Effector CD8-positive, alpha-beta T cell (primary cell): ENCODE results near the gene PMP22.
"Not testable (repeated sequence)": the region's sequence is repeated elsewhere in the genome, so short reads cannot be mapped to it uniquely, and the experiment has no call there.

Source experiments
- DNase-seq: peaks from one replicate; lab custom pipeline; 2025; lab: John Stamatoyannopoulos, UW

The PMP22 gene

DNA sequence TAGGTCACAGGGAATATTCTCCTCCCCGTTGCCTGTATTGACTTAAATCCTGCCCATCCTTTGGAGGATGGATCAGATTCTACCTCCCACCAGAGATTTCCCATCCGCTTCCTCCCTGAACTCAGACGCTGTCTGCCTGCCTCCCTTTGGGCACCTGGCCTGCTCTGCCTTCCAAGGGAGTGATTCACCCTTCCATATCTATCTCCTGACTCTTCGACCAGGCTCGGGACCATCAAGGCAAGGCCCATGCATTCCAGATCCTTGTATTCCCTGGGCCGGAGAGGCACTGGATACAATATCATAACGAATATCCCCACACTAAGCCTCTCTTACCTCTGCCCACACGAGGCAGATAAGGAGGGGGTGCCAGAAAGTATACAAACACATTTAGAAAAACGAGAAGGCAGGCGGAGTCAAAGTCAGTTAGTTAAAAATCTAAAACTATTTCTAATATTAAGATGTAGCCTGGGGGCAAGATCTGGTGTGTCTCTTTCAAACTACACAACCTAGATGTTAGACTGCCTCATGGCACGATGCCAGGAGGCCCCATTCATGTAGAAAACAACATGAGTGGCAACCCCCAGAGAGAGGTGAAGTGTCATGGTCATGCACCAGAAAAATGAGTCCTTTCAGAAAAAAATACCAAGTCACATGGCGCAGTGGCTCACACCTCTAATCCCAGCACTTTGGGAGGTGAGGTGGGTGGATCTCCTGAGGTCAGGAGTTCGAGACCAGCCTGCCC lies 9.2 kb downstream of the PMP22 start:
- DNase-seq = no peak

DNA sequence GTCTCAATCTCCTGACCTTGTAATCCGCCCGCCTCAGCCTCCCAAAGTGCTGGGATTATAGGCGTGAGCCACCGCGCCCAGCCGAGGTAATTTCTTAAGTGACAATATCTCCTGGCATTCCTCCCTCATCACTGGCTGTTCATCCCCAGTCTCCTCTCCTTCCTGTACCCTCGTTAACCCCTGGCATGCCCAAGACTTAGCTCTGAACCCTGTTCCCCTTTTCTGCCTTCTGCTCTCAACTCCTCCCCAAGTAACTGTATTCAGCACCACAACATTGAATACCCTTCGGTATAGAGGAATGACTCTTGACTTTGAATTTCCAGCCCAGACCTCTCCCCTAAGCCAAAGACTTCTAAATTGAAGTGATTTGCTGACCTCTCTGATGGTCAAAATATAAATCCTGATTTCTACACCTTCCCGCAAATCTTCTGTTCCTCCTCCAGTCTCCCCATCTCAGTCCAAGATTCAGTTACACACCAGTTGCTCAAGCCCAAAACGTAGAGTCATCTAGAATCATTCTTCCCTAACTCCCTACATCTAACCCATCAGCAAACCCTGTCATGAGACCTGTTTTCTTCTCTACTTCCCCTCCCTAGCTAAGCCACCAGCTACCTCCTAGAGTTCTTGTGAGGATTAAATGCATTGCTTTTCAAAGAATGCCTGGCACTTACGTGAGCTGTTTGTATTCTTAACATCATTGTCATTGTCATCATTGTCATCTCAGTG lies 14.8 kb downstream of the PMP22 start:
- DNase-seq = no peak

- no peak for DNase-seq
Observed at GRCh38 chr17:15249487-15249886, 15.6 kb downstream of the PMP22 start.

DNA sequence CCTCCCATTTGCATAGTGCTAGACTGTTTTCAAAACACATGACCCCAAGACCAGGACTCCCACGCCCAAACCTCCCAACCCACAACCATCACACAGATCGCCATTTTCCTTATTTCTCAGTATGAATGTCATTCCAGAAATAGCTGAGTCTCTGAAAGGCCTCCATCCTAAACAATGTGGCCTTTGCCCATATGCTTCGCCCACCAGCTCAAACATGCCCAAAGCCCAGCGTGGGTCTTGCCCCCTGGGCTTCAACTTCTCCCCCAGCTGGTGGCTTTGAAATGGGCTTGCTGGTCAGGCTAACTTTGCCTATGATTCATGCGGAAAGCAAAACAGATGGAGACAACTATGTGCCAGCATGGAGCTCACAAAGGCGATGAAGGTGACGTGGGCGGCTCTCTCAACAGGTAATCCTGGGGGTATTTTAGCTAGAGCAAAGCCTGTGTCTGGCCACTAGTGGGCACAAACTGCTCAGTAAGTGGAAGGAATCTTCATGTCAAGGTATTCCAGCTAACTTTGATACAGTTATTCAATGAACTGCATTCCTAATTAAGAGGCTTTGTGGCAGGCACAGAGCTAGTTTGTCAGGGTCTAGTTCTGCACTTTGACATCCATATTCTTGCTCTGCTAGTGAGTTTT lies 17.1 kb downstream of the PMP22 start:
- no peak for DNase-seq

- DNase-seq = no peak
Observed at GRCh38 chr17:15245054-15245453, 20.1 kb downstream of the PMP22 start.

GRCh38 chr17:15240644-15241043 lies 24.5 kb downstream of the PMP22 start:
- no peak for DNase-seq

DNA sequence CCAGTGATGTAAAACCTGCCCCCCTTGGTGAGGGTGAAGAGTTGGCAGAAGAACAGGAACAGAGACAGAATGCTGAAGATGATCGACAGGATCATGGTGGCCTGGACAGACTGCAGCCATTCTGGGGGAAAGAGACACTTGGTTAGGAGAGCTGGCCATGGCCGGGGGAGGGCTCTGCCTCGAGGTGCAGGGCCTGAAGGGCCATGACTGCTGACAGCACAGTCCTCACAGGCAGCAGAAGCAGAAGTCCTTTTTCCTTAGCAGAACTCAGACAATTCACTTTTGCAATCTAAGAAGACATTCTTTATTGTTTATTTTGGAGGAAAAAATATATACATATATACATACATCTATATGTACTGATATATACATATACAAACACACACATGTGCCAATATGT lies 25.6 kb downstream of the PMP22 start:
- no peak for DNase-seq

DNA sequence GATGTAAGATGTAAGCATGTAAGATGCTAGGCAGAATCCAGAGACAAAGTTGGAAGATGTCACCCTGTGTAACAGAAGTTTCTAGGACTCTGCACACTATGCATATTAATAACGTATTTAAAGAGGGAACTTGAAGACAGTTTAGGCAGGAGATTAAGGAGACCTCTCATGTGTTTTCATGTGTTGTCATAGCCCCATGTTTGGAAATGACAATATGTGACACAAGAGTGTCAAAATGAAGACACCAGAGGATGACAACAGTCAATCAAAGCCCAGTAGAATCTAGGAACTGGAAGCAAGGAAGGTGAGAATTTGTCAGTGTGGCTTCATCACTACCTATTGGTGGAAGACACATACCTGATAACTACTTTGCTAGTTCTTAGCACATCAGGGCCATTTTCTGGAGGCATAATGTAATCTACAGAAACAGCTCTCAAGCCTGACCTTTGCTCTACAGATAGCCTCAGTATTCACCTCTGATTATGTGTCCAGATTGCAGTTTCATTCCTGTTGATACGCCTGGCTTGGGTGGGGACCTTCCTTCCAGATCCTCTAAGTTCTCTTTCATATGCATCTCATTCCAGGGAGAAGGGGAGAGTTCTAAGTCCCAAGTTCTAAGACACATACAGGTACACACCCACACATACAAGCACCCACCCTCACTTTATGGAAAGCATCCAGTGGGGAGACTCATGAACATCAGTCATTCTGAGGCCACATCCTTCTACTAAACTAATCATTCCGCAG lies 26.3 kb downstream of the PMP22 start:
- DNase-seq = no peak

GRCh38 chr17:15238057-15238456 lies 27.1 kb downstream of the PMP22 start:
- DNase-seq = no peak

DNA sequence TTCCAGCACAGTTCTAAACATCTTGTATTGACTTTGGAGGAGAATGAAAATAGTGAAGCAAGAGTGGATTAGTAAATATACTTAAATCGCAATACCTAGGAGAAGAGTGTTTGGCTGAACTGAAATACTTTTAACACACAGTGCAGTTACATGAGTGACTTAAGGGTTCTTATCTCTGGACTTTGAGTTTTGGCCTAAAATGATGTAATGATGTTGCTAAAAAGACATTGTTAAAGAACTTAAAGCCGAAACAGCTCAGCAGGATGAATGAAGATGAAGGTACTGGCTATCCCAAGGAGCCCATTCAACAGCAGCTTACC lies 28.1 kb downstream of the PMP22 start:
- no peak for DNase-seq

- DNase-seq = no peak
Observed at GRCh38 chr17:15236281-15237105, 28.6 kb downstream of the PMP22 start.

DNA sequence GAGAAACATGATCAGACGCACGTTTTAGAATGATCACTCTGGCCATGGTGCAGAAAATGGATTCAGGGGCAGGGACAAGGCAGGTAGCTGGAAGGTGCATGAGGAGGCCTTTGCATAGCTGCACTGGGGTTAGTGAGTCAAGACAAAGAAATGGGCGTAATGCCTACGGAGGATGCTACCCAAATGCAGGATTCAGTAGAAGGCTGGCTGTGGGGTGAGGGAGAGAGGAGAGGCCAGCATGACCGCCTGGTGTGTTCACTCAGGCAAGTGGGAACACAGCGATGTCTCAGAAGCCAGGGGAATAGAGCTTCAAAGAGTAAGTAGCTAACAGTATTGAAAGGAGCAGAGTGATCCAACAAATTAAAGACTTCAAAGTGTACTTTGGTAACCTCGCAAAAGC lies 31.2 kb downstream of the PMP22 start:
- DNase-seq = no peak

DNA sequence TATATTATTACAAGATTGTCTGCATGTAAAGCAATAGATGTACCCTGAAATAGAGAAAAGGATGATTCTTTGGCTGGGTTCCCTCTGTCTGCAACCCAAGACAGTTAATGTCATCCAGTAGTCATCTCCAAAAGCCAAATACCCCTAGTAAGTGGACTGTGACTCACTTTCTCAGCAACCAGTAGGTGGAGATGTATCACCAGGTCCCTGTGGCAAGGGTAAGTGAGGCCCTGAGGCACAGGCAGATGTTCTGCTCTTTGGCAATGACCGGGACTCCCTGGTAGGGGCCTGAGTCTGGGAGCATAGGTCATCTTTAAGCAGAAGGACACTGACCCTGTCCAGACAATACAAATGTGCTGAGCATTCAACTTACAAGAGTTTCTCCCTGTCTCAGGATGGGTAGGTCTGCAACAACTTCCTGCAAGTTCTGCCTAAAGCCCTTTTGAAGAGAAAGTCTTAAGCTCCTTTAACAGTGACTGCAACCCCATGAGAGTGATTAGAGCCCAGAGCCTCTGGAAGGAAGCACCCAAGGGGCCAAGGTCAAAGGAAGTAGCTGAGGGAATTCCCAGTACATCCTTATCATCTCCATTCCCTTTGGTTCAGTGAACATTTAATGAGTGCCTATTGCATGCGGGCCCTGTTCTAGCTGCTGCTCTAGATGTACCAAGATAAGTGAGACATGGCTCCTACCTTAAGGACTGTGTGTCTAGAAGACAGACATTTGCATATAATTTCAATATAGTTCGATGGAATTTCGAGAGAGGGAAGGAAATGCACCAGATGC lies 31.9 kb downstream of the PMP22 start:
- DNase-seq = no peak

GRCh38 chr17:15232517-15232915 lies 32.6 kb downstream of the PMP22 start:
- no peak for DNase-seq

DNA sequence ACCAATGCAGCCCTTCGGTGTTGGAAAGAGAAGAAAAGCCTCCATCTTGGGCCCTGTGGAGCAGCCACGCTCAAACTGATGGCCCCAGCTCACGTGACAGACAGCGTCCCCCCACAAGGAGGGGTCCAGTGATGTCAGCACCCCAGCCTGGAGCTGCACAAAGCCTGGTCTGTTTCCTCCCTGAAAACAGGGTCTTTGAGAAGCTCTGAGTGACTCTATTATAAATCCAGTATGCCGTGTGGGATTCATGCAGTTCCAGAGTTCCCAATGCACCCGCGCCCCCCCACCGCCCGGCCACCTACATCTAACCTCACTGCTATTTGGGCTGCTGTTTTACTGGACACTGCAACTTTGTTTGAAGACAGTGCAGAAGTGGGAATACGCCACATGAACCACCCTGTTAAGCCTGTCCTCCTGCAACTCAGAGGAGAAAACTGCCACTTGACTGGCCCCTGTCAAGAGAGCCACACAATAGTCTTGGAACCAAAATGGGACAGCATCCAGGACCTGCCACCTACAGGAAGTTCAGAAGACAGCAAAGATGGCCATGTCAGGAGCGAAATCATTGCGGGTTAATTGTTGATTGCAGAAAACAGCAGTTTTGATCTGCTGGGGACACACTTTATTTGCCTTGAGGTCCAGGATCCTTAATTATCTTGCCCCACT lies 33.1 kb downstream of the PMP22 start:
- DNase-seq = no peak

- DNase-seq = no peak
Observed at GRCh38 chr17:15230866-15231265, 34.3 kb downstream of the PMP22 start.

DNA sequence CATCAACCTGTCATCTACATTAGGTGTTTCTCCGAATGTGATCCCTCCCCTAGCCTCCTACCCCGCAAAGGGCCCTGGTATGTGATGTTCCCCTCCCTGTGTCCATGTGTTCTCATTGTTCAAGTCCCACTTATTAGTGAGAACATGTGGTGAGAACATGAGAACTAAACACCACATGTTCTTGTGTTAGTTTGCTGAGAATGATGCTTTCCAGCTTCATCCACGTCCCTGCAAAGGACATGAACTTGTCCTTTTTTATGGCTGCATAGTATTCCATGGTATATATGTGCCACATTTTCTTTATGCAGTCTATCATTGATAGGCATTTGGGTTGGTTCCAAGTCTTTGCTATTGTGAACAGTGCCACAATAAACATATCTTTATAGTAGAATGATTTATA lies 43.3 kb downstream of the PMP22 start:
- DNase-seq = not testable (repeated sequence)

GRCh38 chr17:15220785-15221184 lies 44.3 kb downstream of the PMP22 start:
- DNase-seq = no peak

GRCh38 chr17:15216481-15216880 lies 48.6 kb downstream of the PMP22 start:
- DNase-seq = no peak

DNA sequence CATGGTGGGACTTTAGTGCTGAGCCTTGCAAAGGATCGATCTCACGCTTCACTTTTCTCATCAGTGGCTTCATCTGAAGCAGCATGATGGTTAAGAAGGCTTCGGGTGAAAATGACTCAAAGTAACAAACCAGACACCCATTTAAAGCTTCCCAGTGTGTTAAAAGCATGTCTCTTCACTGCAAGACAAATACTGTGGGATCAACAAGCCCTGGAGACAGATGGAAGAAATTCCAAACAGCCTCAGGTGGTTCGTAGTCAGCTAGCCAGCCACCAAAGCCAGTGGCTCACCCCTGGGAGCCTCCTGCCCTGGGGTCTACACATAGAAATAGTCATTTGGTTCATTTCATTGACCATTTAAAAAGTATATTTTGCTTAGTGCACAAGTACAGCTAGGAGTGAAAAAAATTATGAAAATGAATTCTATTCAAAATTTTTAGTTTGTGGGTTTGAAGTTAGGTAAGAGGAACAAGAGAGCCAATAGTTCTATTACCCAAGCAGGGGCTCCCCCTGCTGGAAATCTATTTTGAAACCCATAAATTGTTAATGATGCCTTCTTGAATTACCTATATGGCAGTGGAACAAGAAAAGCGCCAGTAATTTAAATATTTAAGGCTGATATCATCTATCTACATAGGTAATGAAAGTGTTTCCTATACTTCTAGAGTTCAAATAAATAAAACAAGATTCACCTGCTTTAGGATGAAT lies 51.6 kb downstream of the PMP22 start:
- DNase-seq = no peak
